ENCODE data around the gene KLHL36.

Gene KLHL36

GRCh38 chr16:84648595-84649510 is 542 bp downstream of the KLHL36 start:
- no peak for DNase-seq (ENCODE audit: low read depth)

- DNase-seq (ENCODE audit: low read depth) = no peak
These were observed 1.2 kb downstream of the KLHL36 start for GRCh38 chr16:84649511-84649861.

- DNase-seq (ENCODE audit: low read depth) = peak; percentile 38
These were observed 2.0 kb downstream of the KLHL36 start for GRCh38 chr16:84650062-84650991.

- no peak for DNase-seq (ENCODE audit: low read depth)
These were observed 4.3 kb downstream of the KLHL36 start for GRCh38 chr16:84652566-84652965.

- no peak for DNase-seq (ENCODE audit: low read depth)
These were observed 5.9 kb downstream of the KLHL36 start for GRCh38 chr16:84654238-84654637.

GRCh38 chr16:84654998-84655397 is 6.7 kb downstream of the KLHL36 start:
- DNase-seq (ENCODE audit: low read depth) = no peak

- DNase-seq (ENCODE audit: low read depth) = no peak
These were observed 8.3 kb downstream of the KLHL36 start for GRCh38 chr16:84656649-84657048.

- no peak for DNase-seq (ENCODE audit: low read depth)
These were observed 9.0 kb downstream of the KLHL36 start for GRCh38 chr16:84657229-84657837.

- DNase-seq (ENCODE audit: low read depth) = no peak
These were observed 10.4 kb downstream of the KLHL36 start for GRCh38 chr16:84658690-84659089.

GRCh38 chr16:84659656-84660300 is 11.5 kb downstream of the KLHL36 start:
- no peak for DNase-seq (ENCODE audit: low read depth)

- no peak for DNase-seq (ENCODE audit: low read depth)
These were observed 12.7 kb downstream of the KLHL36 start for GRCh38 chr16:84660973-84661372.

GRCh38 chr16:84661418-84662060 is 13.2 kb downstream of the KLHL36 start:
- no peak for DNase-seq (ENCODE audit: low read depth)

GRCh38 chr16:84662471-84662870 is 14.2 kb downstream of the KLHL36 start:
- no peak for DNase-seq (ENCODE audit: low read depth)

GRCh38 chr16:84663433-84664101 is 15.3 kb downstream of the KLHL36 start:
- no peak for DNase-seq (ENCODE audit: low read depth)

GRCh38 chr16:84665359-84665758 is 17.0 kb downstream of the KLHL36 start:
- no peak for DNase-seq (ENCODE audit: low read depth)

- no peak for DNase-seq (ENCODE audit: low read depth)
These were observed 17.5 kb downstream of the KLHL36 start for GRCh38 chr16:84665843-84666242.

GRCh38 chr16:84667600-84668309 is 19.4 kb downstream of the KLHL36 start:
- no peak for DNase-seq (ENCODE audit: low read depth)

- no peak for DNase-seq (ENCODE audit: low read depth)
These were observed 21.8 kb downstream of the KLHL36 start for GRCh38 chr16:84670063-84670462.

- DNase-seq (ENCODE audit: low read depth) = no peak
These were observed 24.2 kb downstream of the KLHL36 start for GRCh38 chr16:84672276-84673202.

Measured in HS-5 (cell line).